Spinal cord (tissue), 10 donors: ENCODE data around the gene SEMA3C. TPM values are rescaled to one million over a fixed set of nuclear protein-coding genes. Genes with fewer than 3 reads are reported as not detected.

Source experiments
- DNase-seq, 6 donors: peaks; one replicate each; pipeline versions ENCODE4 v3.0.0 to v3.0.0-alpha.2; 2013 to 2015; ENCODE audit warnings: low spot score in 6 of 6, low read depth in 4 of 6
- H3K27ac ChIP-seq: one replicate; pipeline ENCODE4 v1.5.1; 2013; ENCODE audit warnings: low read depth, low read length, control low read depth
- H3K27me3 ChIP-seq: one replicate; pipeline ENCODE4 v1.6.1; 2013; ENCODE audit warnings: low read length; ENCODE audit not compliant: control insufficient read depth, insufficient read depth
- H3K36me3 ChIP-seq: one replicate; pipeline ENCODE4 v1.6.1; 2013; ENCODE audit warnings: low read length; ENCODE audit not compliant: control insufficient read depth, insufficient read depth
- H3K4me1 ChIP-seq: one replicate; pipeline ENCODE4 v1.6.1; 2013; ENCODE audit warnings: low read length; ENCODE audit not compliant: control insufficient read depth, insufficient read depth
- H3K4me3 ChIP-seq: one replicate; pipeline ENCODE4 v1.5.1; 2013; ENCODE audit warnings: low read depth, low read length, control low read depth
- H3K9me3 ChIP-seq: one replicate; pipeline ENCODE4 v1.6.1; 2013; ENCODE audit warnings: low read length; ENCODE audit not compliant: control insufficient read depth, insufficient read depth
- WGBS: methylation state at CpG from one replicate; pipeline ENCODE4 v1.1.5; 2013; ENCODE audit warnings: missing lambda C conversion rate; ENCODE audit not compliant: insufficient coverage; 5-methylcytosine and 5-hydroxymethylcytosine counted together
- polyA plus RNA-seq, 2 donors: library from polyadenylated mRNA; unstranded; fragments of 120-200 nt; gene quantifications; one replicate each; pipeline ENCODE4 v1.2.1, GENCODE V29; 2013; ENCODE audit not compliant: insufficient read length in 2 of 2
- total RNA-seq, 2 donors: library from RNA; depleted of rRNA in 1 of 2; stranded (reverse); fragments of 120-200 nt in 1 of 2; fragments of >200 nt in 1 of 2; gene quantifications; one replicate each; pipeline versions ENCODE4 v1.2.3 to v1.2.4, GENCODE V29; 2013 to 2014
- donor health status: healthy.

The SEMA3C gene
- total and polyA plus RNA-seq, 4 donors: 52.9 to 159 (median 107) TPM

DNA sequence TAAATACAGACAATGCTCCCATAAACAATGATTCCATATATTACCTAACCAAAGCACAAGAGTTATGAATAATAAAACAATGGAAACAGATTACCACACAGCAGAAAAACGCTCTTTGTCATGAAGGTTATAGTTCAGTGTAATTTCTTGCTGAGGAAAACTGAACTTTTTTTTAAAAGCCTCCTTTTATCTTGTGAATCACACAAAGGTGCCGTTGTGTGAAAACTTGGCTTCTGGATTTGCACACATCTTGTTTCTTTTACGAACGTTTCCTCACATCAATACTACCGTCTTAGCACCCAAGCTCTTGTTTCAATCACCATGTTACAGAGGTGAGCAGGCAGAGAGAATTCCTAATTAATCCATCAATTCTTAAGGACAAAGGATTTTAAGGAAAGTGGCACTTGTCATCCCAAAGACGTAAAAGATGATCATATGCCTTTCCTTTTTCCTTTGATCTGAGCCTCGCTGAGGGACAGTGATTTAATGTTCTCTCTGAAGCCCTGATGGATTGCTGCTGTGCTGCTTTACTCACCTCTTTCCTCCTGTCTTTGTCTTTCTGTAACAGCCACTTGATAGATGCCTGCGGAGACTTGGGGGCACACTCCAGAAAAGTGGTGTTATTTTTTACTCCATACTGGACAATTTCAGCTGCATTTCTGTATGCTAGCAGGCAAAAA lies 170.3 kb downstream of the SEMA3C start:
- WGBS: 13% methylated on average over 5 of the region's 8 CpGs
- no peak overlapping the region for H3K4me3 ChIP-seq

GRCh38 chr7:80740778-80741545 lies 177.9 kb downstream of the SEMA3C start:
- H3K9me3 ChIP-seq: no peaks in the 10 kb centered on the region
- DNase-seq: no peak
- no peaks in the 10 kb centered on the region for H3K27me3 ChIP-seq
- H3K27ac ChIP-seq: no peak overlapping the region
- no peak overlapping the region for H3K4me3 ChIP-seq
- no peaks in the 10 kb centered on the region for H3K4me1 ChIP-seq
- no CpG with 5 or more reads among the region's 1 CpG for WGBS
- H3K36me3 ChIP-seq: no peaks in the 10 kb centered on the region

More for the DNA sequence above, 170.3 kb downstream of the SEMA3C start:
- peak in 4 of 6 donors; percentile 36 to 82 (median 40) for DNase-seq
- Histone ChIP-seq H3K4me1 (no peaks in the 10 kb centered on the region), H3K27ac (peak overlapping the region; percentile 22), H3K9me3 (no peaks in the 10 kb centered on the region), H3K36me3 (no peaks in the 10 kb centered on the region), H3K27me3 (no peaks in the 10 kb centered on the region)

- no CpG with 5 or more reads among the region's 4 CpGs for WGBS
- Histone ChIP-seq H3K4me1 (no peaks in the 10 kb centered on the region), H3K4me3 (no peak overlapping the region), H3K27ac (no peak overlapping the region), H3K9me3 (no peaks in the 10 kb centered on the region), H3K27me3 (no peaks in the 10 kb centered on the region), H3K36me3 (no peaks in the 10 kb centered on the region)
- no peak for DNase-seq
Observed at GRCh38 chr7:80736371-80737125, 182.3 kb downstream of the SEMA3C start.

GRCh38 chr7:80735330-80735729 lies 183.5 kb downstream of the SEMA3C start:
- H3K27me3 ChIP-seq: no peaks in the 10 kb centered on the region
- 94% methylated on average over 8 of the region's 12 CpGs for WGBS

DNA sequence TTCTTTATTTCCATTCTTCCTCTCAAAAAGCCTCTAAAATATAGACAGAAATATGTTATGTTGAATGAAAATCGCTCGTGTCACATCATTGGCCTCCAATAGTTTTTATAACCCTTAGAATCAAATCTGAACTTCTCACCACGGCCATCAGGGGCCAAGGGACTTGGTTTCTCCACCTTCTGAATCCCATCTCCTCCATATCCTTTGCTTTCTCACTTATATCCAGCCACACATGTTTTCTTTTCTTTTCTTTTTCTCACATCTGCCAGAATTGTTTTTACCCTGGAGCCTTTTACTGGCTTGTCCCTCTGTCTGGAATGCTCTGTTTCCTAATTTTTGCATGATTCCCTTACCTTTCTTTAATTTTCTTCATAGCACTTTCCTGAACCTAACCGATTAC lies 184.8 kb downstream of the SEMA3C start:
- H3K4me1 ChIP-seq: no peaks in the 10 kb centered on the region
- no peaks in the 10 kb centered on the region for H3K27me3 ChIP-seq
- H3K27ac ChIP-seq: no peak overlapping the region
- no peaks in the 10 kb centered on the region for H3K9me3 ChIP-seq
- 100% methylated on average over 2 of the region's 4 CpGs for WGBS
- H3K4me3 ChIP-seq: no peak overlapping the region
- no peaks in the 10 kb centered on the region for H3K36me3 ChIP-seq
- no peak for DNase-seq

More at GRCh38 chr7:80735330-80735729, 183.5 kb downstream of the SEMA3C start:
- no peak overlapping the region for H3K27ac ChIP-seq
- no peaks in the 10 kb centered on the region for H3K9me3 ChIP-seq
- no peaks in the 10 kb centered on the region for H3K4me1 ChIP-seq
- DNase-seq: no peak
- H3K4me3 ChIP-seq: no peak overlapping the region
- no peaks in the 10 kb centered on the region for H3K36me3 ChIP-seq

DNA sequence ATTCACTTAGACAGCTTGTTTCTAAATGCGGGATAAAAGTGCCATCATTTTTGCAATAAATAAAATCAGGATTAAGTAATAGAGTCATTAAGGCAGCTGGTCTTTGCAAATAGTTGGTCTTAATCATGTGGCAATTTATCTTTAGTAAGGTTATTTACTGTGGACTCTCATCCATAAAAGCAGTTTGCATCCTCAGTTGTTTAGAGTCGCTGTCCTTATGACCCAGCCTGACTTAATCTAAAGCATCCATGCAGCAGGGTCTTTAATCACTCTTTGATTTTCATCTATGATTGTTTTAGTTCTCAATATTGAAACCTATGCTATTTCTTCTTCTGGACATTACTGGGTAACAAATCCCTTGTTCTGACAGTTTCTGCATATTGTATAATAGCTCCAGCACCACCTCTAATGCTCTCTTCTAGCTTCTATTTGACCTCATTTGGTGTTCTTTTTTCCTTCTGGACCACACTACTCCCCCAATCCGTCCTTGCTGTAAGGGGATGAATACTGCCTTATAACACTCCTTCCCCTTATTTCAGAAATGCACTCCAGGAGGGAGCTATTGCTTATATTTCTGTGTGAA lies 185.4 kb downstream of the SEMA3C start:
- no peak for DNase-seq
- H3K9me3 ChIP-seq: no peaks in the 10 kb centered on the region
- H3K27me3 ChIP-seq: no peaks in the 10 kb centered on the region
- H3K36me3 ChIP-seq: no peaks in the 10 kb centered on the region
- H3K4me1 ChIP-seq: no peaks in the 10 kb centered on the region
- WGBS: no CpG with 5 or more reads among the region's 3 CpGs
- no peak overlapping the region for H3K27ac ChIP-seq
- no peak overlapping the region for H3K4me3 ChIP-seq

GRCh38 chr7:80732630-80733029 lies 186.2 kb downstream of the SEMA3C start:
- 67% methylated on average over 1 of the region's 6 CpGs for WGBS
- DNase-seq: no peak
- no peak overlapping the region for H3K4me3 ChIP-seq
- no peaks in the 10 kb centered on the region for H3K4me1 ChIP-seq
- H3K9me3 ChIP-seq: no peaks in the 10 kb centered on the region
- H3K36me3 ChIP-seq: no peaks in the 10 kb centered on the region
- H3K27me3 ChIP-seq: no peaks in the 10 kb centered on the region
- no peak overlapping the region for H3K27ac ChIP-seq

- H3K27ac ChIP-seq: no peak overlapping the region
- H3K4me3 ChIP-seq: no peak overlapping the region
- DNase-seq: no peak
- no peaks in the 10 kb centered on the region for H3K27me3 ChIP-seq
- no peaks in the 10 kb centered on the region for H3K9me3 ChIP-seq
- WGBS: 80% methylated on average over 2 of the region's 2 CpGs
- H3K36me3 ChIP-seq: no peaks in the 10 kb centered on the region
- no peaks in the 10 kb centered on the region for H3K4me1 ChIP-seq
Observed at GRCh38 chr7:80731281-80731680, 187.6 kb downstream of the SEMA3C start.

DNA sequence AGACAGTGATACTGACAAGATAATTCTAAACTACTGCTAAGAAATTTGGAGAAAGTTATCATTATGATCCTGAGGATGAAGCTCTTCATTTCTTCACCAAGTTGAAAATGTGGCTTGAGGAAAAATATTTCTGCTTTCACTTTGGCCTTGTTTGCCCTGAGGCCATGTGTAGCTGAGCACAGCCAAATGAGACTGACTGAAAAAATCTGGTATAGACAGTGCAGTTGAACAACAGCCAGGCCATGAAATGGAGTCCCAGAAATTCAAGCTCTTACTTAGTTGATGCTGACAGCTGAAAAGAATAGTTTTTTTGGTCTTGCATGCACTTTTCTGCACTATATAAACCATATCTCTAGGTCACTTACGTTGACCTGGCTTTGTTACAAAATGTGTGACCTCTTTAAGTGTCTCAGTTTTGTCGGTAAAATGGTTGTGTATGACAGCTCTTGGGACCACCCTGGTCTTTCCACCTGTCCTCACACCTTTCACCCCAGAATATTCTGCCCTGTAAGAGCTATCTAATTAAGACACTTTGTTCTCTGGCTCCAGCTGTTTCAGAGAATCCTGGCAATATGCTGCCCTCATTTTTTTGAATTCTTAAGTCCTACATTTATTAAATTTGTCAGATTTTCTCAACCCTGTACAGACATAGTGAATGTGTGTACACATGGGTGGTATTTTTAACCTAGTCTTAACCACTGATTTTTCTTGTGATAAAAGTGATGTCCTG lies 189.1 kb downstream of the SEMA3C start:
- Histone ChIP-seq H3K27ac (no peak overlapping the region), H3K36me3 (no peaks in the 10 kb centered on the region), H3K4me1 (no peaks in the 10 kb centered on the region), H3K27me3 (no peaks in the 10 kb centered on the region), H3K4me3 (no peak overlapping the region), H3K9me3 (no peaks in the 10 kb centered on the region)
- DNase-seq: peak in 1 of 6 donors; percentile 60
- 100% methylated on average over 1 of the region's 2 CpGs for WGBS
